ENCODE measurements around the gene ACBD6.

Gene ACBD6

GRCh38 chr1:180268556-180269075, 233.8 kb downstream of the ACBD6 start:
- no peak for DNase-seq

- no peak for DNase-seq
These were observed 234.4 kb downstream of the ACBD6 start for GRCh38 chr1:180267761-180268555.

GRCh38 chr1:180267211-180267561, 235.2 kb downstream of the ACBD6 start:
- DNase-seq: no peak

GRCh38 chr1:180266275-180267210, 235.8 kb downstream of the ACBD6 start:
- no peak for DNase-seq

GRCh38 chr1:180265871-180266270, 236.5 kb downstream of the ACBD6 start:
- no peak for DNase-seq

- no peak for DNase-seq
These were observed 237.2 kb downstream of the ACBD6 start for GRCh38 chr1:180265201-180265600.

- no peak for DNase-seq
These were observed 237.8 kb downstream of the ACBD6 start for GRCh38 chr1:180264595-180264994.

- no peak for DNase-seq
These were observed 239.5 kb downstream of the ACBD6 start for GRCh38 chr1:180262628-180263488.

GRCh38 chr1:180261524-180262155, 240.7 kb downstream of the ACBD6 start:
- no peak for DNase-seq

- no peak for DNase-seq
These were observed 241.3 kb downstream of the ACBD6 start for GRCh38 chr1:180261030-180261429.

DNA sequence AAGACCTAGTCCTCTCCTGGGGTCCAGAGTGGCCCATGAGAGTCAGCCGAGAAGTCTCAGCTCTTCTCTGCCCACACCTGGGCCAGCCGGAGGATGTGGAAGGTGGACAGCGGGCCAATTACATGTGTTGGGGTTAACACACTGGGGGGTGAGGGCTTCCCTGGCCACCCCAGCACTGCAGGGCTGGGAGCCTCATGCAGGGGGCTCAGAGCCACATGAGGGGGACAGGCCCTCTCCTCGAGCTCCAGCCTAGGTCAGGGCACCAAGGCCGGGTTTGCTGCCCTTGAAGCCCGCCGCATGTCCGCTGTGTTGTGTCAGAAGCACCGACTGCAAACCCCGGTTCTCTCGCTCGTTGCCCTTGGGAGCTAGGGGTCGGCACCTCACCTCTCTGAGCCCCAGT, 241.8 kb downstream of the ACBD6 start:
- no peak for DNase-seq

DNA sequence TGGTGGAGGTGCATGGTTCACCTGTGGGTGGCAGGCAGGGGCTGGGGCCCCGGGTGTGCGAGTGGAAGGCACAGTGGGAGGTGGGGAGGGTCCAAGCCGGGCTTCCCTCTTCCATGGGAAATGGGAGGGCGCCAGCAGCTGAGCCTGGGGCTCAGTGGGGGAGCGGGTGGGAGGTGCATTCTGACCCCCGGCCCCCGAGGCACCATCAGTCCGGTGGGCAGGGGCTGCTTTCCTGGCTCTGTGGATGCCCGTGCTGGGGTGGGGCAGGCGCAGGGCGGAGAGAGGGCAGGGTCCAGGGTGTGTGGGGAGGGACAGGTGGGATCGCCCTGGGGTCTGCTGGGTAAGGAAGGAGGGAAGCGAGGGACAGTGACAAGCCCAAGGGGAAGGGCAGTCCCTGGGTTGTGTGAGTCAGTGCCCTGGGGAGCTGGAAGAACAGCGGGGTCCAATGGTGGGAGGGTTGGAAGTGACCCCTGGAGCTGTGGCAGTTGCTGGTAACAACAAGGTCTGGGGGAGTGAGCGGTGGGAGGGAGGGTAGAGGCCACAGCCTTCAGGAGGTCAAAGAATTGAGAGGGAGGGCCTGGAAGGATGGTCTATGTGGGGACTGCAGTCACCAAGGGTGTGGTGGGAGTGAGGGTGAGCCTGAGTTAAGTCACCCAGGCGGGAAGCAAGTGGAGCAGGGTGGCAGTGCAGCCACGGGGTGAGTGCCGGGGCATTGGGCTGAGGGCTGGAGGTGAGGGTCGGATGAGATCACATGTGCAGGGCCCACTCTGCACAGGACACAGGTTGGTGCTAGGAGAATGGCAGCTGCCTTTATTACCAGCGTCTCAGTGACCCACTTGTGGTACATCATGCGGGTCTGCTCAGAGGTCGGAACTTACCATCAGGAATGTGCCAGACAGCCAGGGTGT, 242.7 kb downstream of the ACBD6 start:
- DNase-seq: no peak

- no peak for DNase-seq
These were observed 243.4 kb downstream of the ACBD6 start for GRCh38 chr1:180258935-180259334.

GRCh38 chr1:180258290-180258689, 244.1 kb downstream of the ACBD6 start:
- no peak for DNase-seq

GRCh38 chr1:180257486-180257885, 244.9 kb downstream of the ACBD6 start:
- DNase-seq: no peak

- DNase-seq: no peak
These were observed 245.4 kb downstream of the ACBD6 start for GRCh38 chr1:180257028-180257386.

GRCh38 chr1:180256341-180257027, 245.9 kb downstream of the ACBD6 start:
- DNase-seq: no peak

- DNase-seq: no peak
These were observed 246.6 kb downstream of the ACBD6 start for GRCh38 chr1:180255536-180256340.

DNA sequence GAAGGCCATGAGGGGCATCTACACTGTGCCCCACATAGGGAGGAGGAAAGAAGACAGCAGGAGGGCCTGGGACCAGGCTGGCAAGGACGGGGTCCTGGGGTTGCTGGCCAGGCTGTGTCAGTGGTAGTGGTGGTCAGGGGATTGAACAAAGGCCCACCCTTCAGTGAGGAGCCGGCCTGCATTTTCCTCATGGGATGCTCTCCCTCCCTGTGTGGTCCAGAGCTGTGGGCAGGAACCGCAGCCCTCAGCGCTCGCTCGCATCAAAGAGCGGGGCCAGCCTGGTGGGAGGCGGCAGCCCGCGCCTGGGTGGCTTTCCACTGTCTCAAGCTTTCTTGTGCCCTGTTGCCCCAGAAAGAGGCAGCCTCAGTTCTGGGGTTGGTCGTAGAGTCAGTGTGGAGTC, 247.5 kb downstream of the ACBD6 start:
- no peak for DNase-seq

DNA sequence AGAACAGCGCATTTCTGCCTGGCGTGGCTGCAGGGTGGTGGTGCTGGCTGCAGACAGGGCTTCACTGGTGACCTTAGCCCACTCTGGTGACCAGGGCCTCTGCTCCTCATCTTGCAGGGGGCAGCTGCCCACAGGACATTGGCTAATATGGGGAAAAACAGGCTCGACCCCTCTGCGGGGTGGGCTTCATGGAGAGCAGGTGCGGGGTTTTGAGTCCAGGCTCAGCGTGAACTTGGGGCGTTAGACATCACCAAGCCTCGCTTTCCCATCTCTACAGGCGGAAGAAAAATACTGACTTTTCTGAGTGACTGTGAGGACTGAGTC, 247.9 kb downstream of the ACBD6 start:
- DNase-seq: no peak
